ENCODE data around the gene FOXN3. TPM values are rescaled to one million over a fixed set of nuclear protein-coding genes. Genes with fewer than 3 reads are reported as not detected.

The FOXN3 gene
- total and polyA plus RNA-seq, 2 donors (not counting 3 experiments of a cell fraction or from before 2014, with no cell fraction given): 16.9 to 41.8 TPM

DNA sequence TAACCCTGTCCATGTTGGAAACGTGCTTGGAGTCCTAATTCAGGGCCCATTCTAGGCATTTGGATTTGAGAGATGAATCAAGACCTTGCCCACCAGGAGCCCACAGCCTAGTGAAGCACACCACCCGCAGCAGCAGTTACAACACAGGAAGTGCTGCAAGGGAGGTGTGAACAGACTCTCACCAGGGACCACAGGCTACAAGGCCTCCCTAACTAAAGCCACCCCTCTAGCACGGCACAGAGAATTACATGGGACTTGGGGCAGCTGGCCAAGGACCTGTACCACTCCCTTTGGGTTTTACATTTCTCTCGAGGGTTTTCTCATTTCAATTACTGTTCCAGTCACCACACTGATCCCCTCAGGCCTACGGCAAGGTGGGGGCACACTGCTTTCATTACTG is 49.5 kb upstream of the FOXN3 start:
- no peaks in the 10 kb centered on the region for H3K27me3 ChIP-seq (ENCODE audit: control insufficient read depth in 2 of 2, insufficient read depth in 2 of 2, low read length in 2 of 2)
- H3K9ac ChIP-seq (replicated peaks; ENCODE audit: extremely low read depth, insufficient read depth, low read length): no peak overlapping the region
- FAIRE-seq (no peak), DNase-seq (ENCODE audit: low read depth, low spot score) (no peak)
- ChIA-PET POLR2A (no interaction called here), CTCF (interaction anchor here (0.6 kb wide), 1 partner anchor 13 kb away, joined by 3 read pairs; no protein-coding TSS in a partner anchor)
- H3K79me2 ChIP-seq (ENCODE audit: control insufficient read depth, insufficient read depth, low read length): no peaks in the 10 kb centered on the region
- no peak overlapping the region for H3K4me2 ChIP-seq (ENCODE audit: insufficient read depth, low read length)
- H3K4me1 ChIP-seq (ENCODE audit: control insufficient read depth, extremely low read depth, insufficient read depth, low read length): no peaks in the 10 kb centered on the region
- no peaks in the 10 kb centered on the region for H3K9me1 ChIP-seq (replicated peaks; ENCODE audit: control insufficient read depth, extremely low read depth, insufficient read depth, low read length)
- BruUV-seq (replicated peaks): no TSS peak
- no peak for TF ChIP-seq GATA2 (IDR thresholded peaks at IDR 0.05; ENCODE audit: insufficient read depth, insufficient read length, low read depth, low read length)
- no peak for TF ChIP-seq JUN (IDR thresholded peaks at IDR 0.05; ENCODE audit: borderline replicate concordance, insufficient read depth, insufficient read length, low read depth)
- TF ChIP-seq POLR2AphosphoS5 (IDR thresholded peaks at IDR 0.05; ENCODE audit: insufficient read depth, low read depth, low read length): no peak
- no peak for TF ChIP-seq MAX (IDR thresholded peaks at IDR 0.05; ENCODE audit: insufficient read depth, insufficient read length)
- TF ChIP-seq POLR2A (IDR thresholded peaks at IDR 0.05; ENCODE audit: low read depth, low read length): no peak
- TF ChIP-seq FOS (IDR thresholded peaks at IDR 0.05; ENCODE audit: borderline replicate concordance, insufficient read depth, low read length): no peak
- no peak for TF ChIP-seq EZH2 (IDR thresholded peaks at IDR 0.05; ENCODE audit: borderline replicate concordance, low read depth, low read length, severe bottlenecking)
- TF ChIP-seq MYC (IDR thresholded peaks at IDR 0.05; ENCODE audit: low read depth, low read length): no peak
- no peak for TF ChIP-seq CTCF (IDR thresholded peaks at IDR 0.05; ENCODE audit: extremely low read depth in 1 of 2, insufficient read depth in 1 of 2, low read depth in 1 of 2, low read length in 2 of 2)
- H2AFZ ChIP-seq (ENCODE audit: low read depth, low read length): no peak overlapping the region
- intact Hi-C loops (cut with micrococcal nuclease) (no loop called here), dilution Hi-C loops (cut with MboI; ENCODE audit: extremely low pct_ligation_motif_present, low sequenced_read_pairs) (no loop called here)
- H3K9me3 ChIP-seq (replicated peaks; ENCODE audit: control insufficient read depth, insufficient read depth, low read length): no peaks in the 10 kb centered on the region
- no peaks in the 10 kb centered on the region for H4K20me1 ChIP-seq (replicated peaks; ENCODE audit: control insufficient read depth, extremely low read depth, insufficient read depth, low read length)
- H3K27ac ChIP-seq (ENCODE audit: insufficient read depth, low read depth, low read length): no peak overlapping the region
- H3K4me3 ChIP-seq (replicated peaks in 1 of 3; ENCODE audit: insufficient read depth in 1 of 3, low read depth in 1 of 3, low read length in 3 of 3): no peak overlapping the region
- H3K36me3 ChIP-seq (ENCODE audit: control insufficient read depth in 2 of 2, extremely low read depth in 1 of 2, insufficient read depth in 2 of 2, low read length in 2 of 2): no peaks in the 10 kb centered on the region
